ENCODE results near the gene ANKRD11. TPM values are rescaled to one million over a fixed set of nuclear protein-coding genes. Genes with fewer than 3 reads are reported as not detected.

ANKRD11 gene
- total RNA-seq, 1 experiment from 2014 or later: 266 TPM

GRCh38 chr16:89413811-89414585 lies 76.4 kb downstream of the ANKRD11 start (continued):
- TF ChIP-seq POLR2A (IDR thresholded peaks at IDR 0.05; ENCODE audit: borderline replicate concordance, extremely low read depth, insufficient read depth, insufficient read length): no peak

- ChIA-PET RAD21 (ENCODE audit: low non-redundant PET in 1 of 2, low total read pairs in 2 of 2, uncharacterized antibody in 2 of 2, unreplicated experiment in 2 of 2) (no interaction called here), CTCF (no interaction called here), POLR2A (no interaction called here)
- Histone ChIP-seq H3K9me3 (ENCODE audit: control insufficient read depth in 1 of 2, insufficient read depth in 1 of 2, low read depth in 1 of 2, low read length in 2 of 2) (no peaks in the 10 kb centered on the region), H3K4me1 (ENCODE audit: control insufficient read depth in 1 of 2, insufficient read depth in 2 of 2, low read length in 2 of 2) (peaks cover 6 to 31% of the 10 kb centered on the region in 2 experiments), H3K79me2 (ENCODE audit: insufficient read depth, low read length) (peaks cover 99% of the 10 kb centered on the region), H2AFZ (ENCODE audit: low read depth, low read length, poor library complexity, severe bottlenecking) (no peak overlapping the region), H4K20me1 (ENCODE audit: insufficient read depth) (peaks cover 62% of the 10 kb centered on the region; the same call in 1 of the 2 replicates), H3K9me2 (ENCODE audit: insufficient read depth) (no peaks in the 10 kb centered on the region), H3K36me3 (ENCODE audit: control insufficient read depth in 1 of 2, insufficient read depth in 2 of 2, low read length in 2 of 2) (no peaks in the 10 kb centered on the region), H3K4me3 (replicated peaks in 1 of 2; ENCODE audit: low read depth in 1 of 2, low read length in 2 of 2) (no peak overlapping the region), H3K27me3 (ENCODE audit: insufficient read depth, low read length) (no peaks in the 10 kb centered on the region), H3K4me2 (ENCODE audit: low read length) (no peak overlapping the region), H3K9ac (ENCODE audit: low read length) (no peak overlapping the region), H3K27ac (ENCODE audit: low read depth, low read length) (no peak overlapping the region)
- no peak for TF ChIP-seq FOSL1 (IDR thresholded peaks at IDR 0.05; ENCODE audit: low read depth)
- no peak for TF ChIP-seq JUND (IDR thresholded peaks at IDR 0.05)
- no peak for TF ChIP-seq MAX (IDR thresholded peaks at IDR 0.05)
- no peak for TF ChIP-seq ZBTB33 (IDR thresholded peaks at IDR 0.05; ENCODE audit: extremely low read depth, insufficient replicate concordance, low read length)
- no peak for TF ChIP-seq EZH2phosphoT487 (IDR thresholded peaks at IDR 0.05; ENCODE audit: borderline replicate concordance)
- no peak for TF ChIP-seq SIN3A (IDR thresholded peaks at IDR 0.05; ENCODE audit: low read depth)
- TF ChIP-seq ATF3 (IDR thresholded peaks at IDR 0.05): no peak
- no peak for TF ChIP-seq CTCF (IDR thresholded peaks at IDR 0.05 in 2 of 3, conservative IDR thresholded peaks at IDR 0.05 in 1 of 3; ENCODE audit: borderline replicate concordance in 1 of 3, insufficient read depth in 1 of 3, low read depth in 2 of 3, low read length in 2 of 3)
- no peak for TF ChIP-seq CBX3 (IDR thresholded peaks at IDR 0.05; ENCODE audit: low read depth)
- no peak for TF ChIP-seq POLR2A (IDR thresholded peaks at IDR 0.05; ENCODE audit: borderline replicate concordance, extremely low read depth, insufficient read depth, insufficient read length)
- no peak for TF ChIP-seq RAD21 (IDR thresholded peaks at IDR 0.05; ENCODE audit: low read depth)
- ATAC-seq (no peak), DNase-seq (ENCODE audit: low read depth, low spot score) (no peak)
- intact Hi-C loops (cut with micrococcal nuclease): no loop called here
- BruUV-seq (replicated peaks): no TSS peak
These were observed 77.5 kb downstream of the ANKRD11 start for GRCh38 chr16:89412811-89413210.

All from HCT116 (cell line).